ENCODE data around the gene LRRC23.
"Not testable (repeated sequence)": the region's sequence is repeated elsewhere in the genome, so short reads cannot be mapped to it uniquely, and the experiment has no call there.

The LRRC23 gene

GRCh38 chr12:6872073-6873048 is 32.3 kb upstream of the LRRC23 start:
- peak; percentile 46 for DNase-seq

GRCh38 chr12:6873094-6874014 is 31.3 kb upstream of the LRRC23 start, which contains the start of gene SPSB2:
SPSB2 (minus strand) TSS chr12:6873303; CDS start chr12:6872901, 402 bp downstream.
- DNase-seq, result peak; percentile 94

- DNase-seq, result not testable (repeated sequence)
Measured at GRCh38 chr12:6874015-6874368, 30.6 kb upstream of the LRRC23 start.

- DNase-seq, result not testable (repeated sequence)
Measured at GRCh38 chr12:6879824-6880223, 24.8 kb upstream of the LRRC23 start.

- no peak for DNase-seq
Measured at GRCh38 chr12:6883252-6883651, 21.4 kb upstream of the LRRC23 start.

GRCh38 chr12:6883683-6884082 is 20.9 kb upstream of the LRRC23 start:
- DNase-seq, result no peak

- no peak for DNase-seq
Measured at GRCh38 chr12:6884539-6884938, 20.1 kb upstream of the LRRC23 start.

GRCh38 chr12:6886206-6886999 is 18.2 kb upstream of the LRRC23 start:
- DNase-seq, result not testable (repeated sequence)

- DNase-seq, result no peak
Measured at GRCh38 chr12:6887460-6887859, 17.2 kb upstream of the LRRC23 start.

GRCh38 chr12:6888360-6888759 is 16.3 kb upstream of the LRRC23 start:
- DNase-seq, result no peak

- not testable (repeated sequence) for DNase-seq
Measured at GRCh38 chr12:6888794-6889193, 15.8 kb upstream of the LRRC23 start.

- not testable (repeated sequence) for DNase-seq
Measured at GRCh38 chr12:6889775-6890573, 14.6 kb upstream of the LRRC23 start.

- DNase-seq, result peak; percentile 94
Measured at GRCh38 chr12:6890789-6891645, 13.6 kb upstream of the LRRC23 start.

GRCh38 chr12:6891646-6892001 is 13.0 kb upstream of the LRRC23 start:
- no peak for DNase-seq

- not testable (repeated sequence) for DNase-seq
Measured at GRCh38 chr12:6892683-6893082, 11.9 kb upstream of the LRRC23 start.

- no peak for DNase-seq
Measured at GRCh38 chr12:6894321-6894720, 10.3 kb upstream of the LRRC23 start.

- no peak for DNase-seq
Measured at GRCh38 chr12:6896846-6897435, 7.7 kb upstream of the LRRC23 start.

GRCh38 chr12:6899427-6899826 is 5.2 kb upstream of the LRRC23 start:
- DNase-seq, result no peak

GRCh38 chr12:6899837-6900519 is 4.6 kb upstream of the LRRC23 start:
- peak; percentile 24 for DNase-seq

- DNase-seq, result no peak
Measured at GRCh38 chr12:6902448-6902847, 2.2 kb upstream of the LRRC23 start.

All from DMS79 treated with DMSO at 0.1 percent for 48 hours (cell line).